Gastrocnemius medialis (tissue), 4 donors: ENCODE measurements around the gene TTC28. TPM values are rescaled to one million over a fixed set of nuclear protein-coding genes. Genes with fewer than 3 reads are reported as not detected.

Source experiments
- ATAC-seq, 2 donors: fragments of 150-250 bp; one replicate each; pipeline ENCODE4 v1.9.1; 2016
- DNase-seq, 2 donors: peaks; one replicate each; pipeline ENCODE4 v3.0.0-alpha.2; 2019
- H3K27ac ChIP-seq, 4 donors: fragments of 200-600 bp; sonication (generic); 1 replicate in 1 of 4; 2 replicates in 3 of 4; pipeline ENCODE4 v1.5.1; 2016 to 2018; ENCODE audit warnings: mild to moderate bottlenecking in 2 of 4, moderate library complexity in 1 of 4
- H3K27me3 ChIP-seq, 3 donors: fragments of 200-600 bp; sonication (generic) in 2 of 3; 1 replicate in 1 of 3; 2 replicates in 2 of 3; pipeline versions ENCODE4 v1.5.1 to v1.6.0; 2016 to 2019; ENCODE audit warnings: mild to moderate bottlenecking in 1 of 3, moderate library complexity in 1 of 3
- H3K36me3 ChIP-seq, 2 donors: fragments of 200-600 bp; sonication (generic) in 1 of 2; one replicate each; pipeline ENCODE4 v1.5.1; 2017 to 2018
- H3K4me1 ChIP-seq, 2 donors: fragments of 200-600 bp; sonication (generic) in 1 of 2; one replicate each; pipeline ENCODE4 v1.5.1; 2016 to 2017; ENCODE audit warnings: mild to moderate bottlenecking in 2 of 2
- H3K4me3 ChIP-seq, 4 donors: fragments of 200-600 bp; sonication (generic) in 3 of 4; 1 replicate in 1 of 4; 2 replicates in 3 of 4; pipeline ENCODE4 v1.5.1; 2016 to 2019; ENCODE audit warnings: mild to moderate bottlenecking in 2 of 4
- H3K9me3 ChIP-seq, 3 donors: fragments of 200-600 bp; sonication (generic) in 2 of 3; 1 replicate in 1 of 3; 2 replicates in 2 of 3; pipeline ENCODE4 v1.5.1; 2016 to 2019
- POLR2A ChIP-seq, 2 donors: fragments of 450-650 bp; IDR thresholded peaks; one replicate each; pipeline ENCODE4 v1.6.1; 2017; ENCODE audit warnings: antibody characterized with exemption in 2 of 2, mild to moderate bottlenecking in 2 of 2, moderate library complexity in 2 of 2
- in situ Hi-C, 4 donors: fragments of 200-750 bp; cut with MboI; loops; one replicate each; pipeline versions ENCODE4 v1.15.0 to v1.8.0; 2017; ENCODE audit warnings: low sequenced_read_pairs in 4 of 4
- intact Hi-C: fragments of 100-400 bp; cut with DNase I; formaldehyde crosslinking; loops from one replicate; pipeline ENCODE4 v1.15.1; 2023; ENCODE audit warnings: low total_unique reads
- total RNA-seq, 4 donors: library from RNA; depleted of rRNA; stranded (reverse); fragments of >200 nt; gene quantifications; one replicate each; pipeline versions ENCODE4 v1.1.0 to v1.2.3, GENCODE V29; 2016
- TF ChIP-seq, protein P1 (sequence below), 5 experiments: fragments of 450-650 bp in 3 of 5; fragments of 200-600 bp in 2 of 5; sonication (generic) in 2 of 5; IDR thresholded peaks in 4 of 5; conservative IDR thresholded peaks in 1 of 5; 1 replicate in 4 of 5; 2 replicates in 1 of 5; pipeline ENCODE4 v1.5.1; 2016 to 2019; ENCODE audit warnings: antibody characterized with exemption in 5 of 5, mild to moderate bottlenecking in 3 of 5, moderate library complexity in 3 of 5

The TTC28 gene
- total RNA-seq, 4 donors from 2014 or later, result 6.3 to 18.1 (median 8.4) TPM

DNA sequence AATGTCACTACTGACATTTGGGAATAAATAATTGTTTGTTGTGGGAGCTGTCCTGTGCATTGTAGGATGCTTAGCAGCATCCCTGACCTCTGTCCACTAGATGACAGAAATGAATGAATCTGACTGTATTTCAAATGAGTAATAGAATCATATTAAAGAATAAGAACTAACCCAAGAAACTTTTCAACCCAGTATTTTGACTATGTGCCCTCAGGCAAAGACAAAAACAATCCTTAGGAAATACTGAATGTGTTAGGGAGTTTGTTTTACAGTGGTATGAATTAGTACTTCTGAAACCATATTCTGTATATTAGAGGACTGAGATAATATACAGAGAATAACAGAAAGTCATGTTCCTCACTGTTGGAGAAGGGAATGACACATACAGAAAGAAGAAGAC, 439.7 kb downstream of the TTC28 start:
- H3K27ac ChIP-seq, result no peak overlapping the region
- H3K27me3 ChIP-seq, result no peaks in the 10 kb centered on the region
- H3K9me3 ChIP-seq, result no peaks in the 10 kb centered on the region
- H3K4me3 ChIP-seq, result no peak overlapping the region
- H3K4me1 ChIP-seq, result peaks cover 9 to 20% of the 10 kb centered on the region in 2 donors
- in situ Hi-C loops (no loop called here), intact Hi-C loops (no loop called here)
- DNase-seq (no peak), ATAC-seq (no peak)
- TF ChIP-seq, protein P1, sequence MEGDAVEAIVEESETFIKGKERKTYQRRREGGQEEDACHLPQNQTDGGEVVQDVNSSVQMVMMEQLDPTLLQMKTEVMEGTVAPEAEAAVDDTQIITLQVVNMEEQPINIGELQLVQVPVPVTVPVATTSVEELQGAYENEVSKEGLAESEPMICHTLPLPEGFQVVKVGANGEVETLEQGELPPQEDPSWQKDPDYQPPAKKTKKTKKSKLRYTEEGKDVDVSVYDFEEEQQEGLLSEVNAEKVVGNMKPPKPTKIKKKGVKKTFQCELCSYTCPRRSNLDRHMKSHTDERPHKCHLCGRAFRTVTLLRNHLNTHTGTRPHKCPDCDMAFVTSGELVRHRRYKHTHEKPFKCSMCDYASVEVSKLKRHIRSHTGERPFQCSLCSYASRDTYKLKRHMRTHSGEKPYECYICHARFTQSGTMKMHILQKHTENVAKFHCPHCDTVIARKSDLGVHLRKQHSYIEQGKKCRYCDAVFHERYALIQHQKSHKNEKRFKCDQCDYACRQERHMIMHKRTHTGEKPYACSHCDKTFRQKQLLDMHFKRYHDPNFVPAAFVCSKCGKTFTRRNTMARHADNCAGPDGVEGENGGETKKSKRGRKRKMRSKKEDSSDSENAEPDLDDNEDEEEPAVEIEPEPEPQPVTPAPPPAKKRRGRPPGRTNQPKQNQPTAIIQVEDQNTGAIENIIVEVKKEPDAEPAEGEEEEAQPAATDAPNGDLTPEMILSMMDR (IDR thresholded peaks at IDR 0.05 in 4 of 5, conservative IDR thresholded peaks at IDR 0.05 in 1 of 5), result no peak
- no peak for TF ChIP-seq POLR2A (IDR thresholded peaks at IDR 0.05)
- no peaks in the 10 kb centered on the region for H3K36me3 ChIP-seq

DNA sequence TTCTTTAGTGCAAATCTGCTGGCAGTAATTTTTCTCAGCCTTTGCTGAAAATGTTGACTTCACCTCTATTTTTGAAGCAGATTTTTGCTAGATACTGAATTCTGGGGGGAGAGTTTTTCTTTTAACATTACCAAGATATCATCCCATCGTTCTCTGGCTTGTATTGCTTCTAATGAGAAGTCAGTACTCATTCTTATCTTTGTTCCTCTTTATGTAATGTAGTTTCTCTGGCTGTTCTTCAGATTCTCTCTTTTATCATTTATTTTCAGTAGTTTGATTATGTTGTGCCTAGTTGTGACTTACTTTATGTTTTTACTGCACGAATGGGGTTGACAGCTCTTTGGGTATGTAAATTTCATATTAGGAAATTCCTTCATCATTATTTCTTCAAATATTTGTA, 441.9 kb downstream of the TTC28 start:
- Histone ChIP-seq H3K27ac (no peak overlapping the region), H3K27me3 (no peaks in the 10 kb centered on the region), H3K36me3 (no peaks in the 10 kb centered on the region), H3K4me1 (peaks cover 0 to 14% of the 10 kb centered on the region in 2 donors), H3K9me3 (no peaks in the 10 kb centered on the region), H3K4me3 (no peak overlapping the region)
- ATAC-seq, result no peak
- in situ Hi-C loops, result no loop called here
- intact Hi-C loops, result no loop called here
- DNase-seq, result no peak
- TF ChIP-seq, protein P1 (IDR thresholded peaks at IDR 0.05 in 4 of 5, conservative IDR thresholded peaks at IDR 0.05 in 1 of 5), result no peak
- TF ChIP-seq POLR2A (IDR thresholded peaks at IDR 0.05), result no peak

DNA sequence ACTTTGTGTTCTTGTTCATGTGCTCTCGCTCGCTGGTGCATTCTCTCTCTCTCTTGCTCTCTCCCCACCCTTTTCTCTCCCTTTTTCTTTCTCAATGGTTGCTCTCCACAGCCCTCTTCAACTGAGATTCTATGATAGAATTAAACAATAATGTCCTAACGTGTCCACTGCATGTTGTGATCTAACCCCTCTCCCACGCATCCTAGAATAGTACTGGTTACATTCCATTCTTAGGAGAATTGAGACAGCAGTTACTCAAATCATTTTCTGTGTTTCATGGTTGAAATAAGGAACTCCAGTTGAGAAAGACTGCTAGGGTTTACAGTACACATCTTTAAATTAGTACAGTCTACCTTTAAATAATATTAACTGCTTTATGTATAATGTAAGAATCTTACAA, 442.5 kb downstream of the TTC28 start:
- H3K36me3 ChIP-seq, result no peaks in the 10 kb centered on the region
- TF ChIP-seq, protein P1 (IDR thresholded peaks at IDR 0.05 in 4 of 5, conservative IDR thresholded peaks at IDR 0.05 in 1 of 5), result no peak
- no peak for TF ChIP-seq POLR2A (IDR thresholded peaks at IDR 0.05)
- no peak overlapping the region for H3K4me3 ChIP-seq
- no peak for ATAC-seq
- in situ Hi-C loops (no loop called here), intact Hi-C loops (no loop called here)
- no peak overlapping the region for H3K27ac ChIP-seq
- H3K4me1 ChIP-seq, result peaks cover 0 to 14% of the 10 kb centered on the region in 2 donors
- no peak for DNase-seq
- no peaks in the 10 kb centered on the region for H3K27me3 ChIP-seq
- H3K9me3 ChIP-seq, result no peaks in the 10 kb centered on the region

DNA sequence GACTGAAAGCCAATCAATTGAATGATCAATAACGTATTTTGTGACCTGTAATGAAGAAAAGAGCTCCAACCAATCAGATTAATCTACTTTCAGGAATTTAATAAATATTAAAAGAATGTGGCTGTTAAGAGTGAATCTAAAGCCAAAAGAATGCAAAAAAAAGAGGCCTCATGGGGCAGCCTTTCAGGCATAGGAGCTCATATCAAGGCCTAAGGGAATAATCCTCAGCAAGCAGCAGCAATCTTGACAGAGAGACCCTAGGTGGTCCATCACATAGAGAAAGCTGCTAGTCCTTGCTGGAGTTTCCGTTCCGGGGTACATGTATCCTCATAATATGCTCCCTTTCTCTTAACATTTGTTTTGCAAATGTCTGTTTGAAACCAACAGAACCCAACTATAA, 447.4 kb downstream of the TTC28 start:
- intact Hi-C loops, result no loop called here
- in situ Hi-C loops, result no loop called here
- Histone ChIP-seq H3K27me3 (no peaks in the 10 kb centered on the region), H3K27ac (no peak overlapping the region), H3K36me3 (no peaks in the 10 kb centered on the region), H3K9me3 (no peaks in the 10 kb centered on the region), H3K4me1 (peaks cover 6 to 14% of the 10 kb centered on the region in 2 donors), H3K4me3 (no peak overlapping the region)
- no peak for TF ChIP-seq POLR2A (IDR thresholded peaks at IDR 0.05)
- TF ChIP-seq, protein P1 (IDR thresholded peaks at IDR 0.05 in 4 of 5, conservative IDR thresholded peaks at IDR 0.05 in 1 of 5), result no peak
- DNase-seq, result no peak
- no peak for ATAC-seq

DNA sequence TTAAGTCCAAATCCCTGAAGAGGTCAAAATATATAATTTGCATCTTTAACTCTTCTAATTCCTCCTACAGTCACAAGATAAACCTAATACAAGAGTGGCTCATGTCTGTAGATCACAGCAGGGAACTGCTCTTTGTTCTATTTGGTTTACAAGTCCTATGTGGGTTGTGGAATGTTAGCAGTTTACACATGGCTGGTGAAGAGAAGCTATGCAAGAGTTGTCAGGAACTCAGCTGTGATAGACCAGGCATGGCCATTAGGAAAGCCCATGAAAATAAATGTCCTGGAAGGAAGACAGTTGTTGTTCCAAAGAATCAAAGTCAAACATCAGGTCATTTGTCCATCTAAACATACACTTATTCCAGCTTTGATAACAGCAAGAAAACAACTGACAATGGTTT, 448.2 kb downstream of the TTC28 start:
- intact Hi-C loops (no loop called here), in situ Hi-C loops (no loop called here)
- TF ChIP-seq POLR2A (IDR thresholded peaks at IDR 0.05), result no peak
- TF ChIP-seq, protein P1 (IDR thresholded peaks at IDR 0.05 in 4 of 5, conservative IDR thresholded peaks at IDR 0.05 in 1 of 5), result no peak
- no peaks in the 10 kb centered on the region for H3K9me3 ChIP-seq
- no peaks in the 10 kb centered on the region for H3K36me3 ChIP-seq
- peaks cover 6 to 14% of the 10 kb centered on the region in 2 donors for H3K4me1 ChIP-seq
- H3K27ac ChIP-seq, result no peak overlapping the region
- no peaks in the 10 kb centered on the region for H3K27me3 ChIP-seq
- DNase-seq (no peak), ATAC-seq (no peak)
- H3K4me3 ChIP-seq, result no peak overlapping the region
